GM23338 (cell line): ENCODE measurements around the gene MFRP. TPM values are rescaled to one million over a fixed set of nuclear protein-coding genes. Genes with fewer than 3 reads are reported as not detected.

Experiments
- ATAC-seq: fragments of 200-7000 bp; cut with Tn5 transposase; 3 replicates; pipeline ENCODE4 v1.9.1; 2020
- DNase-seq: peaks from one replicate; pipeline ENCODE4 v3.0.0-alpha.2; 2015; ENCODE audit warnings: low spot score
- H2AFZ ChIP-seq: fragments of 200-600 bp; sonication (generic); 2 replicates; pipeline ENCODE4 v1.8.0; 2016; ENCODE audit warnings: antibody characterized with exemption, mild to moderate bottlenecking, moderate library complexity
- H3F3A ChIP-seq: fragments of 200-600 bp; sonication (generic); replicated peaks from 2 replicates; pipeline ENCODE4 v1.8.0; 2017; ENCODE audit warnings: antibody characterized with exemption, mixed run types, low read depth
- H3K27ac ChIP-seq: fragments of 200-600 bp; sonication (generic); 2 replicates; pipeline ENCODE4 v1.6.1; 2016; ENCODE audit warnings: low read depth
- H3K27me3 ChIP-seq: fragments of 200-600 bp; sonication (generic); 2 replicates; pipeline ENCODE4 v1.8.0; 2016; ENCODE audit warnings: mild to moderate bottlenecking, mixed run types, moderate library complexity; ENCODE audit not compliant: insufficient read depth
- H3K36me3 ChIP-seq: fragments of 200-600 bp; sonication (generic); 2 replicates; pipeline ENCODE4 v1.8.0; 2016; ENCODE audit warnings: mild to moderate bottlenecking; ENCODE audit not compliant: insufficient read depth
- H3K4me1 ChIP-seq: fragments of 200-600 bp; sonication (generic); 2 replicates; pipeline ENCODE4 v1.8.0; 2016; ENCODE audit warnings: mild to moderate bottlenecking, moderate library complexity; ENCODE audit not compliant: insufficient read depth
- H3K4me2 ChIP-seq: fragments of 200-600 bp; sonication (generic); 2 replicates; pipeline ENCODE4 v1.7.1; 2017; ENCODE audit warnings: mixed run types
- H3K4me3 ChIP-seq: fragments of 200-600 bp; sonication (generic); 2 replicates; pipeline ENCODE4 v1.6.1; 2016; ENCODE audit warnings: mixed run types
- H3K79me2 ChIP-seq: fragments of 200-600 bp; sonication (generic); replicated peaks from 2 replicates; pipeline ENCODE4 v1.8.0; 2017; ENCODE audit warnings: mild to moderate bottlenecking; ENCODE audit not compliant: insufficient read depth
- H3K9me2 ChIP-seq: fragments of 200-600 bp; sonication (generic); 2 replicates; pipeline ENCODE4 v1.8.0; 2017; ENCODE audit not compliant: insufficient read depth
- H4K20me1 ChIP-seq: fragments of 200-600 bp; sonication (generic); replicated peaks from 2 replicates; pipeline ENCODE4 v1.8.0; 2017; ENCODE audit warnings: mild to moderate bottlenecking; ENCODE audit not compliant: insufficient read depth
- H3K27ac Mint-ChIP-seq: 2 replicates; pipeline ENCODE4 v1.8.0; 2020; ENCODE audit warnings: inconsistent platforms, mild to moderate bottlenecking, moderate library complexity, mixed read lengths
- H3K27me3 Mint-ChIP-seq: 3 replicates; pipeline ENCODE4 v1.8.0; 2022; ENCODE audit warnings: low read depth, mild to moderate bottlenecking, moderate library complexity, mixed read lengths, inconsistent platforms; ENCODE audit not compliant: insufficient read depth, poor library complexity
- H3K36me3 Mint-ChIP-seq: 3 replicates; pipeline ENCODE4 v1.8.0; 2021; ENCODE audit warnings: low read depth, mild to moderate bottlenecking, inconsistent platforms, moderate library complexity, mixed read lengths
- H3K4me1 Mint-ChIP-seq: 3 replicates; pipeline ENCODE4 v1.8.0; 2020; ENCODE audit warnings: mild to moderate bottlenecking, inconsistent platforms, mixed read lengths
- H3K4me3 Mint-ChIP-seq: 3 replicates; pipeline ENCODE4 v1.8.0; 2021; ENCODE audit warnings: moderate library complexity, mild to moderate bottlenecking, inconsistent platforms, mixed read lengths
- H3K9me3 Mint-ChIP-seq: 3 replicates; pipeline ENCODE4 v1.8.0; 2020; ENCODE audit warnings: moderate library complexity, mild to moderate bottlenecking, inconsistent platforms, mixed read lengths
- CREB1 ChIP-seq: fragments of 250-450 bp; sonication (Bioruptor Pico); IDR thresholded peaks from 2 replicates; pipeline ENCODE4 v1.5.0; 2020; ENCODE audit warnings: low read depth, mild to moderate bottlenecking, moderate library complexity
- CTCF ChIP-seq, 2 experiments: fragments of 200-600 bp in 1 of 2; sonication (generic) in 1 of 2; conservative IDR thresholded peaks; 2 replicates each; pipeline versions ENCODE4 v1.5.1 to v1.6.1; 2016 to 2017; ENCODE audit warnings: antibody characterized with exemption in 2 of 2, low read depth in 2 of 2, mild to moderate bottlenecking in 2 of 2, moderate library complexity in 1 of 2
- EZH2 ChIP-seq: fragments of 200-600 bp; sonication (generic); IDR thresholded peaks from one replicate; pipeline ENCODE4 v1.8.0; 2017; ENCODE audit warnings: antibody characterized with exemption, mild to moderate bottlenecking, low read depth; ENCODE audit not compliant: unreplicated experiment
- EZH2phosphoT487 ChIP-seq: fragments of 200-600 bp; sonication (generic); IDR thresholded peaks from one replicate; pipeline ENCODE4 v1.8.1; 2018; ENCODE audit warnings: antibody characterized with exemption; ENCODE audit not compliant: unreplicated experiment
- JUNB ChIP-seq: IDR thresholded peaks from one replicate; pipeline ENCODE4 v1.6.1; 2016; ENCODE audit warnings: antibody characterized with exemption; ENCODE audit not compliant: unreplicated experiment
- NANOG ChIP-seq: IDR thresholded peaks from 2 replicates; pipeline ENCODE4 v1.6.1; 2016; ENCODE audit warnings: antibody characterized with exemption, borderline replicate concordance
- POLR2AphosphoS5 ChIP-seq: IDR thresholded peaks from 2 replicates; pipeline ENCODE4 v1.6.1; 2016; ENCODE audit warnings: antibody characterized with exemption, low read depth
- REST ChIP-seq: IDR thresholded peaks from one replicate; pipeline ENCODE4 v1.6.1; 2018; ENCODE audit warnings: antibody characterized with exemption; ENCODE audit not compliant: unreplicated experiment
- STAT1 ChIP-seq: IDR thresholded peaks from one replicate; pipeline ENCODE4 v1.6.1; 2016; ENCODE audit warnings: antibody characterized with exemption; ENCODE audit not compliant: unreplicated experiment
- ZNF114 ChIP-seq: fragments of 250-450 bp; sonication (Bioruptor Pico); IDR thresholded peaks from 2 replicates; pipeline ENCODE4 v1.5.0; 2020; ENCODE audit warnings: mild to moderate bottlenecking, moderate library complexity
- ZNF331 ChIP-seq: fragments of 250-450 bp; sonication (Bioruptor Pico); IDR thresholded peaks from 2 replicates; pipeline ENCODE4 v1.5.0; 2020; ENCODE audit warnings: low read depth, mild to moderate bottlenecking, moderate library complexity
- polyA plus RNA-seq: library from polyadenylated mRNA; unstranded; fragments of >200 nt; fragmentation: Nextera tagmentation; extraction: Ambion mirVana; gene quantifications from 2 replicates; pipeline ENCODE4 v1.2.1, GENCODE V29; 2016
- total RNA-seq: library from RNA; depleted of rRNA; stranded (reverse); fragments of >200 nt; shearing (Covaris generic); gene quantifications from 2 replicates; pipeline ENCODE4 v1.2.3, GENCODE V29; 2014
- TF ChIP-seq, protein P1 (sequence below): IDR thresholded peaks from 2 replicates; pipeline ENCODE4 v1.6.1; 2016; ENCODE audit warnings: antibody characterized with exemption
- TF ChIP-seq, protein P2 (sequence below): fragments of 250-450 bp; sonication (Bioruptor Pico); IDR thresholded peaks from 2 replicates; pipeline ENCODE4 v1.5.0; 2020; ENCODE audit warnings: mild to moderate bottlenecking, moderate library complexity

Gene MFRP
- total and polyA plus RNA-seq, 2 experiments from 2014 or later, result 0.03 TPM; not detected in 1

DNA sequence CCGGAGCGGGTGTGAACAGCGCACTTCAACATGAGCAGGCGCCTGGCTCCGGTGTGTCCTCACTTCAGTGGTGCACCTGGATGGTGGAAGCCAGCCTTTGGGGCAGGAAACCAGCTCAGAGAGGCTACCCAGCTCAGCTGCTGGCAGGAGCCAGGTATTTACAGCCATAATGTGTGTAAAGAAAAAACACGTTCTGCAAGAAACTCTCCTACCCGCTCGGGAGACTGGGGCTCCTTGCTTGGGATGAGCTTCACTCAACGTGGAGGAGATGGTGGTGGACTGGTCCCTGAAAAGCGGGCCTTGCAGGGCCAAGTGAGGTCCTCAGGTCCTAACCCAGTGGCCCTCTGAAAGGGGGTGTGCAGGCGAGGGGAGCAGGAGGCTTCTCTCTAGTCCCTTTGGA is 37.1 kb downstream of the MFRP start:
- Histone ChIP-seq H3K27me3 (no peaks in the 10 kb centered on the region), H3K27ac (no peak overlapping the region), H3K4me3 (no peak overlapping the region), H3F3A (0 out of 2 replicates have a peak, but pooled peaks cover 4% of the 10 kb centered on the region), H3K9me2 (no peaks in the 10 kb centered on the region), H2AFZ (no peak overlapping the region), H4K20me1 (peaks cover 11% of the 10 kb centered on the region), H3K4me1 (peaks cover 14% of the 10 kb centered on the region; the same call in 1 of the 2 replicates), H3K4me2 (no peak overlapping the region), H3K79me2 (no peaks in the 10 kb centered on the region), H3K36me3 (peaks cover 10% of the 10 kb centered on the region; the same call in 1 of the 2 replicates)
- Mint-ChIP-seq H3K4me1 (peaks cover 17% of the 10 kb centered on the region), H3K9me3 (no peaks in the 10 kb centered on the region), H3K36me3 (peaks cover 25% of the 10 kb centered on the region; the same call in 2 of the 3 replicates), H3K27ac (no peak overlapping the region), H3K4me3 (no peak overlapping the region), H3K27me3 (peaks cover 18% of the 10 kb centered on the region)
- no peak for ATAC-seq
- no peak for TF ChIP-seq STAT1
- TF ChIP-seq, protein P1, sequence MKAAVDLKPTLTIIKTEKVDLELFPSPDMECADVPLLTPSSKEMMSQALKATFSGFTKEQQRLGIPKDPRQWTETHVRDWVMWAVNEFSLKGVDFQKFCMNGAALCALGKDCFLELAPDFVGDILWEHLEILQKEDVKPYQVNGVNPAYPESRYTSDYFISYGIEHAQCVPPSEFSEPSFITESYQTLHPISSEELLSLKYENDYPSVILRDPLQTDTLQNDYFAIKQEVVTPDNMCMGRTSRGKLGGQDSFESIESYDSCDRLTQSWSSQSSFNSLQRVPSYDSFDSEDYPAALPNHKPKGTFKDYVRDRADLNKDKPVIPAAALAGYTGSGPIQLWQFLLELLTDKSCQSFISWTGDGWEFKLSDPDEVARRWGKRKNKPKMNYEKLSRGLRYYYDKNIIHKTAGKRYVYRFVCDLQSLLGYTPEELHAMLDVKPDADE, result no peak
- no peak for TF ChIP-seq REST
- TF ChIP-seq CREB1 (CRISPR knock-in tag), result no peak
- TF ChIP-seq, protein P2, sequence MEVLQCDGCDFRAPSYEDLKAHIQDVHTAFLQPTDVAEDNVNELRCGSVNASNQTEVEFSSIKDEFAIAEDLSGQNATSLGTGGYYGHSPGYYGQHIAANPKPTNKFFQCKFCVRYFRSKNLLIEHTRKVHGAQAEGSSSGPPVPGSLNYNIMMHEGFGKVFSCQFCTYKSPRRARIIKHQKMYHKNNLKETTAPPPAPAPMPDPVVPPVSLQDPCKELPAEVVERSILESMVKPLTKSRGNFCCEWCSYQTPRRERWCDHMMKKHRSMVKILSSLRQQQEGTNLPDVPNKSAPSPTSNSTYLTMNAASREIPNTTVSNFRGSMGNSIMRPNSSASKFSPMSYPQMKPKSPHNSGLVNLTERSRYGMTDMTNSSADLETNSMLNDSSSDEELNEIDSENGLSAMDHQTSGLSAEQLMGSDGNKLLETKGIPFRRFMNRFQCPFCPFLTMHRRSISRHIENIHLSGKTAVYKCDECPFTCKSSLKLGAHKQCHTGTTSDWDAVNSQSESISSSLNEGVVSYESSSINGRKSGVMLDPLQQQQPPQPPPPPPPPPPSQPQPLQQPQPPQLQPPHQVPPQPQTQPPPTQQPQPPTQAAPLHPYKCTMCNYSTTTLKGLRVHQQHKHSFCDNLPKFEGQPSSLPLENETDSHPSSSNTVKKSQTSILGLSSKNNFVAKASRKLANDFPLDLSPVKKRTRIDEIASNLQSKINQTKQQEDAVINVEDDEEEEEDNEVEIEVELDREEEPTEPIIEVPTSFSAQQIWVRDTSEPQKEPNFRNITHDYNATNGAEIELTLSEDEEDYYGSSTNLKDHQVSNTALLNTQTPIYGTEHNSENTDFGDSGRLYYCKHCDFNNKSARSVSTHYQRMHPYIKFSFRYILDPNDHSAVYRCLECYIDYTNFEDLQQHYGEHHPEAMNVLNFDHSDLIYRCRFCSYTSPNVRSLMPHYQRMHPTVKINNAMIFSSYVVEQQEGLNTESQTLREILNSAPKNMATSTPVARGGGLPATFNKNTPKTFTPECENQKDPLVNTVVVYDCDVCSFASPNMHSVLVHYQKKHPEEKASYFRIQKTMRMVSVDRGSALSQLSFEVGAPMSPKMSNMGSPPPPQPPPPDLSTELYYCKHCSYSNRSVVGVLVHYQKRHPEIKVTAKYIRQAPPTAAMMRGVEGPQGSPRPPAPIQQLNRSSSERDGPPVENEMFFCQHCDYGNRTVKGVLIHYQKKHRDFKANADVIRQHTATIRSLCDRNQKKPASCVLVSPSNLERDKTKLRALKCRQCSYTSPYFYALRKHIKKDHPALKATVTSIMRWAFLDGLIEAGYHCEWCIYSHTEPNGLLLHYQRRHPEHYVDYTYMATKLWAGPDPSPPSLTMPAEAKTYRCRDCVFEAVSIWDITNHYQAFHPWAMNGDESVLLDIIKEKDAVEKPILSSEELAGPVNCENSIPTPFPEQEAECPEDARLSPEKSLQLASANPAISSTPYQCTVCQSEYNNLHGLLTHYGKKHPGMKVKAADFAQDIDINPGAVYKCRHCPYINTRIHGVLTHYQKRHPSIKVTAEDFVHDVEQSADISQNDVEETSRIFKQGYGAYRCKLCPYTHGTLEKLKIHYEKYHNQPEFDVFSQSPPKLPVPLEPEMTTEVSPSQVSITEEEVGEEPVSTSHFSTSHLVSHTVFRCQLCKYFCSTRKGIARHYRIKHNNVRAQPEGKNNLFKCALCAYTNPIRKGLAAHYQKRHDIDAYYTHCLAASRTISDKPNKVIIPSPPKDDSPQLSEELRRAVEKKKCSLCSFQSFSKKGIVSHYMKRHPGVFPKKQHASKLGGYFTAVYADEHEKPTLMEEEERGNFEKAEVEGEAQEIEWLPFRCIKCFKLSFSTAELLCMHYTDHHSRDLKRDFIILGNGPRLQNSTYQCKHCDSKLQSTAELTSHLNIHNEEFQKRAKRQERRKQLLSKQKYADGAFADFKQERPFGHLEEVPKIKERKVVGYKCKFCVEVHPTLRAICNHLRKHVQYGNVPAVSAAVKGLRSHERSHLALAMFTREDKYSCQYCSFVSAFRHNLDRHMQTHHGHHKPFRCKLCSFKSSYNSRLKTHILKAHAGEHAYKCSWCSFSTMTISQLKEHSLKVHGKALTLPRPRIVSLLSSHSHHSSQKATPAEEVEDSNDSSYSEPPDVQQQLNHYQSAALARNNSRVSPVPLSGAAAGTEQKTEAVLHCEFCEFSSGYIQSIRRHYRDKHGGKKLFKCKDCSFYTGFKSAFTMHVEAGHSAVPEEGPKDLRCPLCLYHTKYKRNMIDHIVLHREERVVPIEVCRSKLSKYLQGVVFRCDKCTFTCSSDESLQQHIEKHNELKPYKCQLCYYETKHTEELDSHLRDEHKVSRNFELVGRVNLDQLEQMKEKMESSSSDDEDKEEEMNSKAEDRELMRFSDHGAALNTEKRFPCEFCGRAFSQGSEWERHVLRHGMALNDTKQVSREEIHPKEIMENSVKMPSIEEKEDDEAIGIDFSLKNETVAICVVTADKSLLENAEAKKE (CRISPR knock-in tag), result no peak
- TF ChIP-seq ZNF114 (CRISPR knock-in tag), result no peak
- no peak for TF ChIP-seq NANOG
- TF ChIP-seq EZH2phosphoT487, result no peak
- no peak for TF ChIP-seq CTCF (conservative IDR thresholded peaks at IDR 0.05; ENCODE audit: low read depth in 2 of 2)
- TF ChIP-seq ZNF331 (CRISPR knock-in tag), result no peak
- TF ChIP-seq POLR2AphosphoS5, result no peak; the same call in 1 of the 2 replicates
- TF ChIP-seq EZH2, result no peak
- TF ChIP-seq JUNB, result no peak
- DNase-seq, result no peak
